Measurements from ENCODE around the gene SLC5A6. TPM values are rescaled to one million over a fixed set of nuclear protein-coding genes. Genes with fewer than 3 reads are reported as not detected.

The SLC5A6 gene
- polyA plus RNA-seq, 2 of the 4 experiments (the other 2 are of a cell fraction): 82.7 to 86.7 TPM

- FAIRE-seq (no peak), ATAC-seq (no peak), DNase-seq (ENCODE audit: low read depth in 1 of 2, low spot score in 1 of 2) (no peak)
- H3K9me3 ChIP-seq: no peaks in the 10 kb centered on the region
- 97% methylated on average over 13 of the region's 13 CpGs for WGBS (ENCODE audit: missing lambda C conversion rate)
- ChIA-PET POLR2A (interaction anchor here (1.4 kb wide), 1 partner anchor 20 kb away, joined by 3 read pairs; the partner anchor contains the start of genes ATRAID and SLC5A6), CTCF (interaction anchor here (0.7 to 6.8 kb wide), 12 partner anchors 11 to 89 kb away, joined by 3 to 43 read pairs (median 5); partner anchors contain the start of gene SLC30A3)
- H3K4me3 ChIP-seq: no peak overlapping the region
- no peak overlapping the region for H3K27ac ChIP-seq
- TF ChIP-seq ZC3H11A (IDR thresholded peaks at IDR 0.05) (no peak), HOXB13 (CRISPR knock-in tag; IDR thresholded peaks at IDR 0.05; ENCODE audit: low read depth) (no peak), BCL3 (IDR thresholded peaks at IDR 0.05) (no peak), MYC (IDR thresholded peaks at IDR 0.05; ENCODE audit: borderline replicate concordance, low read length) (no peak), NPAS2 (CRISPR knock-in tag; IDR thresholded peaks at IDR 0.05; ENCODE audit: borderline replicate concordance) (no peak), CBX8 (IDR thresholded peaks at IDR 0.05) (no peak), POLR2A (IDR thresholded peaks at IDR 0.05; ENCODE audit: low read length) (no peak), CHD4 (IDR thresholded peaks at IDR 0.05; ENCODE audit: borderline replicate concordance) (no peak), HES2 (IDR thresholded peaks at IDR 0.05) (no peak)
- H3K4me2 ChIP-seq: no peak overlapping the region
- no peaks in the 10 kb centered on the region for H3K4me1 ChIP-seq
Measured at GRCh38 chr2:27231921-27232320, 19.9 kb upstream of the SLC5A6 start.

- Histone ChIP-seq H3K27ac (no peak overlapping the region), H3K4me1 (no peaks in the 10 kb centered on the region), H3K4me2 (no peak overlapping the region), H3K4me3 (no peak overlapping the region), H3K9me3 (no peaks in the 10 kb centered on the region)
- ChIA-PET POLR2A (interaction anchor here (1.6 kb wide), 1 partner anchor 10 kb away, joined by 5 read pairs; the partner anchor contains the start of gene CAD), CTCF (interaction anchor here (0.9 kb wide), 1 partner anchor 50 kb away, joined by 3 read pairs; no protein-coding TSS in a partner anchor)
- ATAC-seq: no peak
- FAIRE-seq: peak; percentile 32
- WGBS (ENCODE audit: missing lambda C conversion rate): 88% methylated on average over 2 of the region's 2 CpGs
- no peak for DNase-seq (ENCODE audit: low read depth in 1 of 2, low spot score in 1 of 2)
- TF ChIP-seq HES2 (IDR thresholded peaks at IDR 0.05) (no peak), ZNF302 (CRISPR knock-in tag; IDR thresholded peaks at IDR 0.05) (no peak), SMC3 (IDR thresholded peaks at IDR 0.05) (no peak), ELK1 (IDR thresholded peaks at IDR 0.05; ENCODE audit: low read depth, low read length) (no peak), MAZ (IDR thresholded peaks at IDR 0.05; ENCODE audit: borderline replicate concordance, low read depth, low read length) (no peak)
Measured at GRCh38 chr2:27227501-27227900, 15.4 kb upstream of the SLC5A6 start.

- ChIA-PET CTCF (interaction anchor here (1.1 to 2.9 kb wide), 6 partner anchors 8 to 78 kb away, joined by 4 to 9 read pairs (median 6); no protein-coding TSS in a partner anchor), POLR2A (interaction anchor here (1.5 kb wide), 1 partner anchor 9 kb away, joined by 3 read pairs; no protein-coding TSS in a partner anchor)
- Histone ChIP-seq H3K4me1 (no peaks in the 10 kb centered on the region), H3K4me2 (no peak overlapping the region), H3K9me3 (no peaks in the 10 kb centered on the region), H3K4me3 (no peak overlapping the region), H3K27ac (no peak overlapping the region)
- no peak for DNase-seq (ENCODE audit: low read depth in 1 of 2, low spot score in 1 of 2)
- TF ChIP-seq ATOH8 (CRISPR knock-in tag; IDR thresholded peaks at IDR 0.05; ENCODE audit: low read depth): no peak
- no peak for FAIRE-seq
- ATAC-seq: no peak
- WGBS (ENCODE audit: missing lambda C conversion rate): 95% methylated on average over 9 of the region's 9 CpGs
Measured at GRCh38 chr2:27225526-27225925, 13.5 kb upstream of the SLC5A6 start.

- Histone ChIP-seq H3K27ac (no peak overlapping the region), H3K4me2 (no peak overlapping the region), H3K4me3 (no peak overlapping the region), H3K4me1 (peaks cover 8% of the 10 kb centered on the region), H3K9me3 (no peaks in the 10 kb centered on the region)
- ChIA-PET CTCF (interaction anchor here (1.0 to 2.9 kb wide), 6 partner anchors 13 to 125 kb away, joined by 3 to 8 read pairs (median 4); no protein-coding TSS in a partner anchor), POLR2A (no interaction called here)
- FAIRE-seq (no peak), ATAC-seq (no peak), DNase-seq (ENCODE audit: low read depth in 1 of 2, low spot score in 1 of 2) (no peak)
- WGBS (ENCODE audit: missing lambda C conversion rate): 94% methylated on average over 6 of the region's 6 CpGs
- no peak for TF ChIP-seq HOXB5 (CRISPR knock-in tag; IDR thresholded peaks at IDR 0.05)
Measured at GRCh38 chr2:27223416-27223815, 11.3 kb upstream of the SLC5A6 start.
